Activated gamma-delta T cell treated with anti-CD3 and anti-CD28 coated beads, Interleukin-2, amount 50 U/mL, for 16 hours (primary cell): ENCODE data around the gene NCKAP1.

Experiments
- DNase-seq: peaks from one replicate; pipeline ENCODE4 v3.0.0-alpha.2; 2020; ENCODE audit warnings: low read depth

NCKAP1 gene

DNA sequence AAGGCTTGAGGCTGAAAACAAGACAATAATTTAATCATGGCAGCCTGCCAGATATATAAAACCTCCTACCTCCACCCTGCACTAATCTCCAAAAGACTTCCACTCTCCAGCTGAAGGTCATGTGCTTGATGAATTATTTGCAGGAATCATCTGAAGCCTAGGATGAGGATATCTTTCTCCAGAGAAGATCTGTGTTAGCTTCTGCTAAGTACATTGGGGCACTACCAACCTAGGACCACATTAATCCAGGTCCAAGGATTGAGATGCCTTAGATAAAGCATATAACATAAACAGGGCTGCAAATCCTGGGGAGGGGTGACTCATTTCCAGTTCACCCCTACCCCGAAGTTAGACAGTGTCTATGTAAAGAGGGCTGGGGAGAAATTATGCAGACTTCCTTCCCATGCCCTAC, 91.3 kb downstream of the NCKAP1 start:
- DNase-seq: no peak

DNA sequence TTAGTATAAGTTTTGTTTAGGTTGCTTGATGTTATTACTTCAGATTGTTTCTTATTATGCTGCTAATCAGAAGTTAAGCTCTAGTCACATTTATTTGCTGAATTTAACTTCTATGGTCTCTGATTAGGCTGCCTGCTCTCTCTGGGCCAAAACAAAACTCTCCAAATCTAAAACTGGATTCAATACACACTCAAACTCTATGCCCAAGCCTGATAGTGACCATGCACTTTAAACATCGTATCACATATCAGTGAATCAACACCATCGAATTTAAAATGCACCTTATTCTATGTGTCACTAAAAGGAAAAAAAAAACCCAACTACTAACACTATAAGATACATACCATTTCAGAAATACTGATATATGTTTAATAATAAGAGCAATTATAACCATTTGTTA, 94.9 kb downstream of the NCKAP1 start:
- DNase-seq: no peak

GRCh38 chr2:182942756-182943155, 95.5 kb downstream of the NCKAP1 start:
- no peak for DNase-seq

GRCh38 chr2:182941919-182942318, 96.3 kb downstream of the NCKAP1 start:
- no peak for DNase-seq

DNA sequence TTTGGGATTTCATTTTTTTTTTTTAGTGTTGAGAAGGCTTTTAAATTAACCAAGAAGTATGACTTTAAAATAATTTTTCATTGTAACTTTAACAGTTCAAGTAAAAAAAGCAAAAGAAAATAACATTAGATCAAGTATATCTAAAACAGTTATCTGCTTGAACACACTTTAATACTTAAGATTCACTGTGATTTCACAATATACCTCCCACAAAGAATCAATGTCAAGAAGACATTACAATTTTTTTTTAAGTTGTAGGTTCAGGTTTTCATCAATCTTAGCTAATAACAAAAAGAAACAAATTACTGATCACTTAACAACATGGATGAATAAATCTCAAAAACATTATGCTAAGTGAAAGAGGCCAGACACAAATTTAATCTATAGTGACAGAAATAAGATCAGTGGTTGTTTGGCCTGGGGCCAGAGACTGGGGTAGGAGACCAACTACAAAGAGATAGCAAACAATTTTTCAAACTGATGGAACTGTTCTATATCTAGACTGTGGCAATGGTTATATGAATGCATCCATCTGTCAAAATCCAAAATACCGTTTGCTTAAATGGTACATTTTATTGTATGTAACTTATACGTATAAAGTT, 97.0 kb downstream of the NCKAP1 start:
- no peak for DNase-seq

- no peak for DNase-seq
Observed at GRCh38 chr2:182937870-182938269, 100.4 kb downstream of the NCKAP1 start.

DNA sequence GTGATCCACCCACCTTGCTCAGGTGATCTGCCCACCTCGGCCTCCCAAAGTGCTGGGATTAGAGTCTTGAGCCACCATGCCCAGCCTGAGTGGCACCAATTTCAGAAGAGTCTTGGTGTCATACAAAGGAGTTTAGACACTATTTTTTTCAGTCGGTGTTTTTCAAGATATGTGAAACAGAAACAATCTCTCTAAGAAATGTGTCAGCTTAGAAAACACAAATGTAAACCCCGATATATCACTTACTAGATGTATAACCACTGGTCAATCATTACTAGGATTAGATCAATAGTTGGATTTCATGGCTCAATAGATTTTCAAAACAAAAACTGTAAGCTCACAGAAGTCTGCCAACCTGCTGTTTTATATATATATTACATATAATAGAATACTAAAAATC, 104.6 kb downstream of the NCKAP1 start:
- DNase-seq: no peak

GRCh38 chr2:182929972-182930371, 108.3 kb downstream of the NCKAP1 start:
- no peak for DNase-seq

DNA sequence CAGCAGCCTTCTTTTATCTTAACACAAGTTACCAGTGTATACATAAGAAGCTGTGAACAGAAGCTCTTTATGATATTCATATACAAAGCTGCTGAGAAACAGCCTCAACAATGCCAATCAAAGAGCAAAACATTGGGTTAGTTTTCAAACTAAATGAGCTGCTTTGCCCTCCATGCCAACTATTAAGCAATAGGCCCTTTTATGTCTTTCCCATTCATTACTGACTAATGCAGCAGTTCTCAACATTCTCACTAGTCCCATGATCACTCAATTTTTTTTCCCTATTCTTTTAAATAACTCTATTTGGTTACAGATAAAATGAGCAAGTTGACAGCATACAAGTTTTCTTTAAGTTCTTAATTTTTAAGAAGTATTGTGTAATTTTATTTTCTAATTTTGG, 114.0 kb downstream of the NCKAP1 start:
- no peak for DNase-seq

- DNase-seq: no peak
Observed at GRCh38 chr2:182921234-182921633, 117.0 kb downstream of the NCKAP1 start.

DNA sequence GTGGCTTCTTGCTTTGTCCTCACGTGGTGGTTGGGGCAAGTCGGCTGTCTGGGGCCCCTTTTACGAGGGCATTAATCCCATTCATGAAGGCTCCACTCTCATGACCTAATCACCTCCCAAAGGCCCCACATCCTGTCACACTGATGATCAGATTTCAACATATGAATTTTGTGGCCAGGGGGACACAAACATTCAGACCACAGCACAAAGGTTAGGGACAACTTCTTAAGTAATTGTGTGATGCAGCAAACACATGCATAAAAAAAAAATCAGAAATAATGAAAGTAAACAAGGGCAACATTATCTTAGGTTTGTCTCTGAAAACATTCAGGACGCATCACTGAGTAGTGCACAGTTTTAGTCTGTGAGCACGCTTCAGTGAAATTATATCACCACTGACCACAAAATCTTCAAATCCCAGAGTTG, 117.6 kb downstream of the NCKAP1 start:
- DNase-seq: no peak

DNA sequence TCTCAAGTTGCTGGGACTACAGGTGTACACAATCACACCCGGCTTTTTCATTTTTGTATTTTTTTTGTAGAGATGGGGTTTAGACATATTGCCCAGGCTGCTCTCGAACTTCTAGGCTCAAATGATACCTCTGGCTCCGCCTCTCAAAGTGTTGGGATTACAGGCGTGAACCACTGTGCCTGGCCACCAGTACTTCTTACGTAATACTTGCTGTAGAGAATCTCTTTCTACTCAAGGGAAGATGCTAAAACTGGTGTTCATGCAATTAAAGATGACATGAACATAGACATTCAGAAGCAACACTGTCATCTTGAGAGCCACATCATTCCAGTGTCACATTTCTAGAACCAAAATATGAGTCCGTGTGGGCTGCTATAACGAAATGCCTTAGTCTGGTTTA, 118.2 kb downstream of the NCKAP1 start:
- no peak for DNase-seq

DNA sequence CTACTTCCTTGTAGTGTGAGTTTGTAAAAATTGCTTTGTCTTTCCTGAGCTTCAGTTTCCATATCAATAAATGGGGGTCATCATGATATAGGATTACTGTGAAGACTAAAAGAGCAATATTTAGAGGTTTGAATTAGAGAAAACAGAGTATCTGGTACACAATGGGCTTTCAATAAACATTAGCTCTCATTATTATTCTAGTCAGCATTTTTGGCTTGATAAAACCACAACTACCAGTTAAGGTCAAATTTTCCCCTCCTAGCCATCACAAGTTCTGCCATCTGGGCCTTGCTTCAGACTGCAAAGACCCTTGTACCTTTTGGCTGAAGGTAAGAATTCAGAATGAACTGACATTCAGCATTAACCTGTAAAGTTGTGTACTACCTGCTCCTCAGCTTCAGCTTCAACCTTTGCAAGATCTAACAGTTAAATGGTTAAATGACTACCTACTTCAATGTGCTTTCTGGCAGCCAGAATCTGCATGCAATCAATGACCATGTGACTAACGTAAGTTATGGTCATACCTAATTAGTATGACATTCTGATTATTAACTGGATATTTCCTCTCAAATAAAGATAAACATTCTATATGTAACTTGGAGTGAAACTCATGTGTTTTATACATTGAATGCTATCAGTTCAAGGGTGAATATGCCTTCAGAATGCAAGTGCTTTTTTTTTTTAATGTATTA, 119.2 kb downstream of the NCKAP1 start:
- no peak for DNase-seq

GRCh38 chr2:182917924-182918323, 120.3 kb downstream of the NCKAP1 start:
- DNase-seq: no peak

- no peak for DNase-seq
Observed at GRCh38 chr2:182916417-182916816, 121.8 kb downstream of the NCKAP1 start.

DNA sequence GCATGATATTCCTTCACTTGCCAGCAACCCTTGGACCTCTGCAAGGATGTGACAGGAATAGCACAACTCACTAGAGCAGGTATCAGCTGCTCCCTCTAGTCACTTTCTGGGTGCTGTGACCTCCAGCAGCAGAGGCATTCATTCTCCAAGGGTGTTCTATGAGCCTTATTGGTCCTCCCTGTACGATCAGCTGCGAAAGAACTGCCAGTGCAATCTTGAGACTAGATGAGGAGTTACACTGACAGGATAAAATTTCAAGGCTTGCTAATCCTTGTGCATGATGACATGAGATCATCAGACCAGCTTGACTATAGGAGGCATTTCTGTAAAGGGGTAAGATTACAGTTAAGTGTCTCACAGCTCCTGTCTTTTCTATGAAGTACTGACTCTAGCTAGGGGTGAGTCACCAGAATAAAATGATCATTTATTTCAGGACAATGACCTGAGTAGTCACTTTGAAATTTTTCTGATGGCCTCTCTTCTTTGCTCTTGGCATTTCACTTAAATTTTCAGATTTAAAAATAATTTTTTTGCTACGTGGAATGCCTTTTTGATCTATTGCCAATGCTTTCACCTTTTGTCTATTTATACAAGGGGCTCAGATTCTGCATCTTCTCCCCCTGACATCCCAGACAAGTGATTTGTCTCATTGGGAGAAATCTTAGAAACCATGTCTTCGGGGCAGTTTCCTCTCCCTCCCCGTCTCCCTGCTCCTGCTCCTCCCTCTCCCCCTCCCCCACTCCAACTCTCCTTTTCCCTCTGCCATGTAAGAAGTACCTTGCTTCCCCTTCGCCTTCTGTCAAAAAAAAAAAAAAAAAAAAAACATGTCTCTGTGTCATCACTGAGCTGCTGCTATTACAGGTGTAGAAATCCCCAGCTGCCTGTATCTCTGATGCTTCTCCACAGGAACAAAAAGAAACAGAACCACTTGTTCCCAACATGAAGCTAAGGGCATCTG, 122.6 kb downstream of the NCKAP1 start:
- no peak for DNase-seq

- DNase-seq: no peak
Observed at GRCh38 chr2:182914852-182915251, 123.4 kb downstream of the NCKAP1 start.

GRCh38 chr2:182913064-182913463, 125.2 kb downstream of the NCKAP1 start:
- no peak for DNase-seq

- no peak for DNase-seq
Observed at GRCh38 chr2:182912518-182912915, 125.7 kb downstream of the NCKAP1 start.

DNA sequence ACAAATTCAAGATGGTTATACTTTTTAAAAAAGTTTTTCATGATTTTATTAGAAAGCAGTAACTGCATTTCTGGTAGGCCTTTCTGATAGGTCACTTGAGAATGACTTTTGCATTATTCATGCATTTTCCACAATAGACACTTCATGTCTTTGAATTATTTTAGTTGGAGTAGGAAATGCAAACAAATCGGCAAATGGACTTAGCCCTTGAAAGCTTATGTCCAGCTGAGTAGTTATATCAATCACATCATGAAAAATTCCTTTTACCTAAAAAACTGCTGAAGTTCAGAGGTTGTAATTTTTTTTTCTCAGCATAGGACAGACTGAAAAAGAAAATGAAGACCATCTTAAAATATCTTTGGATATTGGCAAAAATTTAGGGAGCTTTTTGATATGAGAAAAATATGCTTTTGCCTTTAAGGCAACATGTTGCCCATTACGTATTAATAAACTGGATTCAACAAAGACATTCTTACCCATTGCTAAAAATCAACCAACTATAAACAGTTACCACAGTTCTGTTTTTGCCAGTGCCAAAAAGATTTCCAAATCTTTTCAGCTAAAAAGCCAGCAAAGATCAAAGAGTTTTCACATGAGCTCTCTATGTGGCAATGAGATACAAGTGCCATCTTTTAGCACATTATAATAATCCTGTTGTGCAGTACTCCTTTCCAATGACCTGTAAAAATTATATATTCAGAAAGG, 126.3 kb downstream of the NCKAP1 start:
- no peak for DNase-seq

- DNase-seq: no peak
Observed at GRCh38 chr2:182910965-182911364, 127.3 kb downstream of the NCKAP1 start.
